ENCODE measurements around the gene COX4I1. TPM values are rescaled to one million over a fixed set of nuclear protein-coding genes. Genes with fewer than 3 reads are reported as not detected.

Gene COX4I1
- total RNA-seq, 1 experiment from 2014 or later = 429 TPM

DNA sequence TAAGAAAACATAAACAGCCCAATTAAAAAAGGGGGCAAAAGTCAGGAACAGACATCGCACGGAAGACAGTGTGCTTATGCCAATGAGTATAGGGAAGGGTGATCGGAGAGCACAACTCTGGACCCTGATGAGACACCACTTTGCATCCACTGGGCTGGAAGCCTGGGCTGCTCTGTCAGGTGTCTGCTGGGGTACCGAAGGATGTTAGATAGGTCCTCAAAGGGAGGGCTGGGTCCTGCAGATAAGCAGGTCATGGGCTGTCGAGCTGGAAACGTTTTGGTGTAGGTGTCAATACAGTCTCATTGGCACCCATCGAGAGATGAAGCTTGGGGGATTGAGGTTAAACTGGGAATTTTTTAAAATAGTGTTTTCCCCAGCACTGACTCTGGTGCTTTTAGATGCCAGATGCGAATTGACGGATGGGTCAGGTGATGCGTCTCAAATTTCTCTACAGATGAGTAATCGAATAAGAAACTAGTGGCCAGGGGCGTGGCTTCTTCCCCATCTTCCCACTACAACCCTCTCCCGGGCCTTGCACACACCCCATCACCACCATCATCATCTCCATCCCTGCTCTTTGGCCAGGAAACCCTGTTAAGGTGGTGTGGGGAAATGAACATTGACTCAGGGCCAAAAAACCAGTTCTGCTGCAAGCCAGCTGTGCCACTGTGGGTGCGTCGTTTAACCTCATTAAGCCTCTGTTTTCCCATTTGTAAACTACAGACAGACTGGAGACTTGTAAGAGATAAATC is 51.7 kb downstream of the COX4I1 start:
- Histone ChIP-seq H3K36me3 (ENCODE audit: control insufficient read depth, insufficient read depth, low read length) (no peaks in the 10 kb centered on the region), H3K27ac (ENCODE audit: low read length) (no peak overlapping the region), H3K9me3 (ENCODE audit: control insufficient read depth, insufficient read depth, low read depth, low read length) (no peaks in the 10 kb centered on the region), H3K4me3 (ENCODE audit: low read depth in 2 of 2, low read length in 2 of 2) (no peak overlapping the region), H3K4me1 (ENCODE audit: control insufficient read depth, insufficient read depth, low read length) (no peaks in the 10 kb centered on the region), H3K27me3 (ENCODE audit: control insufficient read depth, insufficient read depth, low read length) (no peaks in the 10 kb centered on the region)
- TF ChIP-seq SIN3A (IDR thresholded peaks at IDR 0.05; ENCODE audit: borderline replicate concordance, insufficient read depth, low read depth, low read length) = no peak
- no peak for TF ChIP-seq CTCF (IDR thresholded peaks at IDR 0.05)
- no peak for TF ChIP-seq POLR2AphosphoS5 (IDR thresholded peaks at IDR 0.05; ENCODE audit: low read depth, low read length)
- TF ChIP-seq TCF7L2 (IDR thresholded peaks at IDR 0.05; ENCODE audit: low read depth, low read length) = no peak
- no peak for DNase-seq (ENCODE audit: low read depth, low spot score)
- in situ Hi-C loops (cut with HindIII; ENCODE audit: low pct_unique_long_range_greater_than_20kb, low sequenced_read_pairs) (no loop called here), intact Hi-C loops (cut with micrococcal nuclease; ENCODE audit: unreplicated experiment) (no loop called here)
- no TSS peak for BruUV-seq (replicated peaks)
- CTCF ChIA-PET = no interaction called here
- POLR2A ChIA-PET = no interaction called here
- no peak for ATAC-seq

DNA sequence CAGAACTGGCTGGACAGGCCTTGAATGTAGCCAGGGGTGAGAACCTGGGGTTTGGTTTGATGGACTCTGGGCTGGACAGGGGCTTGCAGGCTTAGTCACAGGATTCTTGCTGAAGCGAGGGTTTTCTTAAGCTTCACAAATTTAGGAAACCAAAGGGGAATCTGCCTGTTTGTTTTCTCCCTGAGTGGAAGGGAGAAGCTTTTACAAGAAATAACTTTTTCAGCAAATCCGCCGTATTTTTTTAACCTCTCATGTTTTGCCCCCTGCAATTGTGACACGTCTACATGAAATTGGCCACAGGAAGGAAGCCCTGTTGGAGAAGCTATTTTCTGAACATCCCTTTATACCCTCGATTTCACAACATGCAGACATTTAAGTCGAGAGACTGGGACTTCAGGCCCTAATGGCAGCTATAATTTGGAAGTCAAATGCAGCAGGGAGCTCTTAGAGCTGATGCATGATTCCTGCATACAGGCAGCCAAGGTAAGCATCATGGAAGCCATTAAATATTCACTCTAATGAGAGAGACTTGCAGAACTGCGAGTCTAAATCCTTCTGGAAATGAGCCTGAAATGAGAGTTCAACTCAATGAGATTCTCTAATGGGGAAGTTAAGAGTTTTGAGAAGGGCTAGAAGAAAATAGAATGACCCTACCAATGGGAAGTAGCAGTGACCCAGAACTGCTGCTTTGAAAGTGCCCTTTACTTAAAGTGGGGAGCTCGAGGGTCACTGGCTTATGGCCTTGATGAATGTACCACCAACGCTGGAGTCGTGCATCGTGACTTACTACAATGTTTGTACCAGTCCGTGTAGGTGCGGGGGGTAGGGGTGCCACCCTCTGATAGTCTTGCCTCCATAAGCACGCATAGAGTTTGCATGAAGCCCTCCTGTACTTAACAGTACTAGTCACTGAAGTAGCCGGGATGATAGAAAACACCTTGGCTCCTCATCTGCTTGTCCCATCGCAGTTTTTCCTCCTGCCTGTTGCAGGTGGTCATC is 54.4 kb downstream of the COX4I1 start:
- Histone ChIP-seq H3K9me3 (ENCODE audit: control insufficient read depth, insufficient read depth, low read depth, low read length) (no peaks in the 10 kb centered on the region), H3K4me1 (ENCODE audit: control insufficient read depth, insufficient read depth, low read length) (no peaks in the 10 kb centered on the region), H3K27me3 (ENCODE audit: control insufficient read depth, insufficient read depth, low read length) (no peaks in the 10 kb centered on the region), H3K36me3 (ENCODE audit: control insufficient read depth, insufficient read depth, low read length) (no peaks in the 10 kb centered on the region), H3K4me3 (ENCODE audit: low read depth in 2 of 2, low read length in 2 of 2) (no peak overlapping the region), H3K27ac (ENCODE audit: low read length) (no peak overlapping the region)
- in situ Hi-C loops (cut with HindIII; ENCODE audit: low pct_unique_long_range_greater_than_20kb, low sequenced_read_pairs) = no loop called here
- ChIA-PET POLR2A (no interaction called here), CTCF (no interaction called here)
- intact Hi-C loops (cut with micrococcal nuclease; ENCODE audit: unreplicated experiment) = no loop called here
- DNase-seq (ENCODE audit: low read depth, low spot score) = no peak
- ATAC-seq = no peak
- no TSS peak for BruUV-seq (replicated peaks)
- TF ChIP-seq SIN3A (IDR thresholded peaks at IDR 0.05; ENCODE audit: borderline replicate concordance, insufficient read depth, low read depth, low read length) (no peak), CTCF (IDR thresholded peaks at IDR 0.05) (no peak), POLR2AphosphoS5 (IDR thresholded peaks at IDR 0.05; ENCODE audit: low read depth, low read length) (no peak), TCF7L2 (IDR thresholded peaks at IDR 0.05; ENCODE audit: low read depth, low read length) (no peak)
- TF ChIP-seq, protein P1, sequence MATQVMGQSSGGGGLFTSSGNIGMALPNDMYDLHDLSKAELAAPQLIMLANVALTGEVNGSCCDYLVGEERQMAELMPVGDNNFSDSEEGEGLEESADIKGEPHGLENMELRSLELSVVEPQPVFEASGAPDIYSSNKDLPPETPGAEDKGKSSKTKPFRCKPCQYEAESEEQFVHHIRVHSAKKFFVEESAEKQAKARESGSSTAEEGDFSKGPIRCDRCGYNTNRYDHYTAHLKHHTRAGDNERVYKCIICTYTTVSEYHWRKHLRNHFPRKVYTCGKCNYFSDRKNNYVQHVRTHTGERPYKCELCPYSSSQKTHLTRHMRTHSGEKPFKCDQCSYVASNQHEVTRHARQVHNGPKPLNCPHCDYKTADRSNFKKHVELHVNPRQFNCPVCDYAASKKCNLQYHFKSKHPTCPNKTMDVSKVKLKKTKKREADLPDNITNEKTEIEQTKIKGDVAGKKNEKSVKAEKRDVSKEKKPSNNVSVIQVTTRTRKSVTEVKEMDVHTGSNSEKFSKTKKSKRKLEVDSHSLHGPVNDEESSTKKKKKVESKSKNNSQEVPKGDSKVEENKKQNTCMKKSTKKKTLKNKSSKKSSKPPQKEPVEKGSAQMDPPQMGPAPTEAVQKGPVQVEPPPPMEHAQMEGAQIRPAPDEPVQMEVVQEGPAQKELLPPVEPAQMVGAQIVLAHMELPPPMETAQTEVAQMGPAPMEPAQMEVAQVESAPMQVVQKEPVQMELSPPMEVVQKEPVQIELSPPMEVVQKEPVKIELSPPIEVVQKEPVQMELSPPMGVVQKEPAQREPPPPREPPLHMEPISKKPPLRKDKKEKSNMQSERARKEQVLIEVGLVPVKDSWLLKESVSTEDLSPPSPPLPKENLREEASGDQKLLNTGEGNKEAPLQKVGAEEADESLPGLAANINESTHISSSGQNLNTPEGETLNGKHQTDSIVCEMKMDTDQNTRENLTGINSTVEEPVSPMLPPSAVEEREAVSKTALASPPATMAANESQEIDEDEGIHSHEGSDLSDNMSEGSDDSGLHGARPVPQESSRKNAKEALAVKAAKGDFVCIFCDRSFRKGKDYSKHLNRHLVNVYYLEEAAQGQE (IDR thresholded peaks at IDR 0.05; ENCODE audit: insufficient read depth in 1 of 2, low read depth in 2 of 2, low read length in 1 of 2) = no peak
